ENCODE data around the gene GPI. TPM values are rescaled to one million over a fixed set of nuclear protein-coding genes. Genes with fewer than 3 reads are reported as not detected.
A peak's percentile ranks its signal among the peaks of the same experiment; 100 is the strongest.
"Not testable (repeated sequence)": the region's sequence is repeated elsewhere in the genome, so short reads cannot be mapped to it uniquely, and the experiment has no call there.

The GPI gene
- total RNA-seq, 2 experiments from 2014 or later, result 542 to 553 TPM

DNA sequence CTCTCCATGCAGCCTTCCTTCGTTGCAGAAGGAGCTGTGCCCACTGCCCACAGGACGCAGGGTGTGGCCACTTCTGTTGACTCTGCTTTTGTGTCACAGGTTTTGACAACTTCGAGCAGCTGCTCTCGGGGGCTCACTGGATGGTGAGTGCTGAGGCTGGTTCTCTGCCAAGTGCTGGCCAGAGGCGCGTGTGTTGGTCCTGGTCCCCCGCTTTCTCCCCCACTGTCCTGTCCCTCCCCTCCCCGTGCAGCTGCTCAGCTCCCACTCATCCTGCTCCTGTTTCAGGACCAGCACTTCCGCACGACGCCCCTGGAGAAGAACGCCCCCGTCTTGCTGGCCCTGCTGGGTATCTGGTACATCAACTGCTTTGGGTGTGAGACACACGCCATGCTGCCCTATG lies 28.6 kb downstream of the GPI start:
- CTCF ChIA-PET, result no interaction called here
- DNase-seq, result no peak
- Mint-ChIP-seq H3K36me3 (ENCODE audit: low read depth) (peaks cover 5% of the 10 kb centered on the region), H3K4me1 (ENCODE audit: low read depth) (no peaks in the 10 kb centered on the region), H3K27ac (no peak overlapping the region), H3K9me3 (no peaks in the 10 kb centered on the region), H3K27me3 (ENCODE audit: low read depth) (no peaks in the 10 kb centered on the region), H3K4me3 (no peak overlapping the region)
- intact Hi-C loops (cut with micrococcal nuclease), result no loop called here

GRCh38 chr19:34397853-34398252 lies 32.9 kb downstream of the GPI start:
- H3K27me3 Mint-ChIP-seq (ENCODE audit: low read depth), result no peaks in the 10 kb centered on the region
- no peak overlapping the region for H3K27ac Mint-ChIP-seq
- intact Hi-C loops (cut with micrococcal nuclease), result no loop called here
- DNase-seq, result no peak
- H3K36me3 Mint-ChIP-seq (ENCODE audit: low read depth), result peaks cover 17% of the 10 kb centered on the region
- H3K4me3 Mint-ChIP-seq, result no peak overlapping the region
- no peaks in the 10 kb centered on the region for H3K4me1 Mint-ChIP-seq (ENCODE audit: low read depth)
- CTCF ChIA-PET, result interaction anchor here (0.6 to 0.7 kb wide), 2 partner anchors 11 to 398 kb away, joined by 3 to 4 read pairs; no protein-coding TSS in a partner anchor
- H3K9me3 Mint-ChIP-seq, result no peaks in the 10 kb centered on the region

DNA sequence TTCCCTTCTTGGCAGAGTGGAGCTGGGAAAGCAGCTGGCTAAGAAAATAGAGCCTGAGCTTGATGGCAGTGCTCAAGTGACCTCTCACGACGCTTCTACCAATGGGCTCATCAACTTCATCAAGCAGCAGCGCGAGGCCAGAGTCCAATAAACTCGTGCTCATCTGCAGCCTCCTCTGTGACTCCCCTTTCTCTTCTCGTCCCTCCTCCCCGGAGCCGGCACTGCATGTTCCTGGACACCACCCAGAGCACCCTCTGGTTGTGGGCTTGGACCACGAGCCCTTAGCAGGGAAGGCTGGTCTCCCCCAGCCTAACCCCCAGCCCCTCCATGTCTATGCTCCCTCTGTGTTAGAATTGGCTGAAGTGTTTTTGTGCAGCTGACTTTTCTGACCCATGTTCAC lies 34.9 kb downstream of the GPI start:
- no peaks in the 10 kb centered on the region for H3K9me3 Mint-ChIP-seq
- H3K4me1 Mint-ChIP-seq (ENCODE audit: low read depth), result peaks cover 6% of the 10 kb centered on the region
- CTCF ChIA-PET, result no interaction called here
- no peak for DNase-seq
- no peaks in the 10 kb centered on the region for H3K27me3 Mint-ChIP-seq (ENCODE audit: low read depth)
- no peak overlapping the region for H3K4me3 Mint-ChIP-seq
- intact Hi-C loops (cut with micrococcal nuclease), result no loop called here
- peaks cover 17% of the 10 kb centered on the region for H3K36me3 Mint-ChIP-seq (ENCODE audit: low read depth)
- no peak overlapping the region for H3K27ac Mint-ChIP-seq

GRCh38 chr19:34400844-34401243 lies 35.8 kb downstream of the GPI start:
- H3K9me3 Mint-ChIP-seq; H3K4me1 Mint-ChIP-seq (ENCODE audit: low read depth); H3K27me3 Mint-ChIP-seq (ENCODE audit: low read depth); DNase-seq; CTCF ChIA-PET; H3K4me3 Mint-ChIP-seq; intact Hi-C loops (cut with micrococcal nuclease); H3K27ac Mint-ChIP-seq: not testable (repeated sequence)
- peaks cover 14% of the 10 kb centered on the region for H3K36me3 Mint-ChIP-seq (ENCODE audit: low read depth)

DNA sequence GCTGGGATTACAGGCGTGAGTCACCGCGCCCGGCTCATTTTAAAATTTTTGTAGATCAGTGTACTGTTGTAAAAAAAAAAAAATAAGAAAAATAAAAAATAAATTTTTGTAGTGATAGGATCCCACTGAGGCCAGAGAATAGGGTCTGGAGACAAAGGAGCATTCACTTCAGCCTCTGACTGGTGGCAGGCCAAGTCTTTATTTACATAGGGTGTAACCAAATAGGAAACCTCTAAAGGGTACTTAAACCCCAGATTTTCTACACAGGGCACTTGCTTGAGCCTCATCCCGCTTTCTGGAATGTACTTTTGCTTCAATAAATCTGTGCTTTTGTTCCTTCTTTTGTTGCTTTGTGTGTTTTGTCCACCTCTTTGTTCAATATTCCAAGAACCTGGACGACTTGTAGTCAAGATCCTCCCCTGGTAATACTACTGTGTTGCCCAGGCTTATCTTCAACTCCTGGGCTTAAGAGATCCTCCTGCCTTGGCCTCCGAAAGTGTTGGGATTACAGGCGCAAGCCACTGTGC lies 37.1 kb downstream of the GPI start:
- peaks cover 14% of the 10 kb centered on the region for H3K4me1 Mint-ChIP-seq (ENCODE audit: low read depth)
- no peaks in the 10 kb centered on the region for H3K9me3 Mint-ChIP-seq
- H3K27ac Mint-ChIP-seq, result peak overlapping the region; percentile 1
- H3K27me3 Mint-ChIP-seq (ENCODE audit: low read depth), result no peaks in the 10 kb centered on the region
- CTCF ChIA-PET, result no interaction called here
- H3K4me3 Mint-ChIP-seq, result no peak overlapping the region
- intact Hi-C loops (cut with micrococcal nuclease), result no loop called here
- no peak for DNase-seq
- H3K36me3 Mint-ChIP-seq (ENCODE audit: low read depth), result peaks cover 13% of the 10 kb centered on the region

- CTCF ChIA-PET, result no interaction called here
- H3K27me3 Mint-ChIP-seq (ENCODE audit: low read depth), result no peaks in the 10 kb centered on the region
- intact Hi-C loops (cut with micrococcal nuclease), result loop anchor here (1.0 to 2.0 kb wide), 4 partner anchors 25 to 231 kb away; partner anchors contain the start of genes GPI, LSM14A and UBA2
- no peak for DNase-seq
- H3K27ac Mint-ChIP-seq, result peak overlapping the region; percentile 71
- peaks cover 19% of the 10 kb centered on the region for H3K36me3 Mint-ChIP-seq (ENCODE audit: low read depth)
- H3K9me3 Mint-ChIP-seq, result no peaks in the 10 kb centered on the region
- H3K4me1 Mint-ChIP-seq (ENCODE audit: low read depth), result peaks cover 23% of the 10 kb centered on the region
- peak overlapping the region; percentile 87 for H3K4me3 Mint-ChIP-seq
Observed at GRCh38 chr19:34403784-34404108, 38.8 kb downstream of the GPI start.

DNA sequence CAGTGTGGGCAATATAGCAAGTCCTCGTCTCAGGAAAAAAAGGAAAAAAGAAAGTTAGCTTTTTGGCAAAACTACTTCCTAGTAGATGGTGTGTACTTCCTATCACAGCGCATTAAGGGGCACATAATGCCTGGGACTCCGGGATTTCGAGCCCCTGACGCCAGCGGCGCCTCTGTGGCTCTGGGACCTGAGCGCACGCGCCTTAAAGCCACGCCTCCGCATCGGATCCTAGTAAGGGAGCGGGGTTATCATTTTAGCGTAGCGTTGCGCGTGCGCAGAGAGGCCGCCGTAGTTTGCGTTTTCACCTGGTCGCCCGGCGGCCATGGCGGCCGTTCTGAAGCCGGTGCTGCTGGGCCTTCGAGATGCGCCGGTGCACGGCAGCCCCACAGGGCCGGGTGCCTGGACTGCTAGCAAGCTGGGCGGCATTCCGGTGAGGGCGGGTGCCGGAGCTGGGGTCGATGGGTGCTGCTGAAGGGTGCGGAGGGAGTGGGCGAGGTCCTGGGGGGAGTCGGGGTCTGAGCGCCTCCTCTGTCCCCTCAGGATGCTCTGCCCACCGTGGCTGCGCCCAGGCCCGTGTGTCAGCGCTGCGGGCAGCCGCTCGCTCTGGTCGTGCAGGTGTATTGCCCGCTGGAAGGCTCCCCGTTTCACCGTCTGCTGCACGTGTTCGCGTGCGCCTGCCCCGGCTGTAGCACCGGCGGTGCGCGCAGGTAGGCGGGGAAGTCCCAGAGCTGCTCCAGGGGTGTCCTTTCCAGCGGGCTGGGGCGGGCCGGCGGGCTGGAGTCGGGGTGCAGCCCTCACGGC lies 39.3 kb downstream of the GPI start, which contains the start of gene PDCD2L:
Gene PDCD2L (plus strand): TSS at position 291 of the 801 bp plus-strand sequence. CDS start 32 bp downstream, at position 323.
- CTCF ChIA-PET, result no interaction called here
- peak; percentile 96 for DNase-seq
- peaks cover 19% of the 10 kb centered on the region for H3K36me3 Mint-ChIP-seq (ENCODE audit: low read depth)
- H3K27me3 Mint-ChIP-seq (ENCODE audit: low read depth), result no peaks in the 10 kb centered on the region
- H3K4me1 Mint-ChIP-seq (ENCODE audit: low read depth), result peaks cover 24% of the 10 kb centered on the region
- peak within 1 kb of the TSS; percentile 71 for H3K27ac Mint-ChIP-seq
- intact Hi-C loops (cut with micrococcal nuclease), result loop anchor here (1.0 to 2.0 kb wide), 4 partner anchors 24 to 232 kb away; partner anchors contain the start of genes GPI, LSM14A and UBA2
- H3K4me3 Mint-ChIP-seq, result peak within 1 kb of the TSS; percentile 87
- H3K9me3 Mint-ChIP-seq, result no peaks in the 10 kb centered on the region

- Mint-ChIP-seq H3K27ac (no peak overlapping the region), H3K27me3 (ENCODE audit: low read depth) (no peaks in the 10 kb centered on the region), H3K36me3 (ENCODE audit: low read depth) (peaks cover 20% of the 10 kb centered on the region), H3K4me3 (no peak overlapping the region), H3K4me1 (ENCODE audit: low read depth) (peaks cover 24% of the 10 kb centered on the region), H3K9me3 (no peaks in the 10 kb centered on the region)
- intact Hi-C loops (cut with micrococcal nuclease), result loop anchor here (2.0 kb wide), 1 partner anchor 41 kb away; the partner anchor contains the start of gene GPI
- CTCF ChIA-PET, result interaction anchor here (0.6 to 1.4 kb wide), 4 partner anchors 9 to 991 kb away, joined by 3 read pairs; no protein-coding TSS in a partner anchor
- no peak for DNase-seq
Observed at GRCh38 chr19:34405892-34406660, 41.1 kb downstream of the GPI start.

- DNase-seq, result no peak
- H3K9me3 Mint-ChIP-seq, result no peaks in the 10 kb centered on the region
- H3K27me3 Mint-ChIP-seq (ENCODE audit: low read depth), result no peaks in the 10 kb centered on the region
- CTCF ChIA-PET, result no interaction called here
- no peak overlapping the region for H3K4me3 Mint-ChIP-seq
- intact Hi-C loops (cut with micrococcal nuclease), result no loop called here
- H3K4me1 Mint-ChIP-seq (ENCODE audit: low read depth), result peaks cover 24% of the 10 kb centered on the region
- H3K27ac Mint-ChIP-seq, result no peak overlapping the region
- peaks cover 27% of the 10 kb centered on the region for H3K36me3 Mint-ChIP-seq (ENCODE audit: low read depth)
Observed at GRCh38 chr19:34408411-34408810, 43.4 kb downstream of the GPI start.

DNA sequence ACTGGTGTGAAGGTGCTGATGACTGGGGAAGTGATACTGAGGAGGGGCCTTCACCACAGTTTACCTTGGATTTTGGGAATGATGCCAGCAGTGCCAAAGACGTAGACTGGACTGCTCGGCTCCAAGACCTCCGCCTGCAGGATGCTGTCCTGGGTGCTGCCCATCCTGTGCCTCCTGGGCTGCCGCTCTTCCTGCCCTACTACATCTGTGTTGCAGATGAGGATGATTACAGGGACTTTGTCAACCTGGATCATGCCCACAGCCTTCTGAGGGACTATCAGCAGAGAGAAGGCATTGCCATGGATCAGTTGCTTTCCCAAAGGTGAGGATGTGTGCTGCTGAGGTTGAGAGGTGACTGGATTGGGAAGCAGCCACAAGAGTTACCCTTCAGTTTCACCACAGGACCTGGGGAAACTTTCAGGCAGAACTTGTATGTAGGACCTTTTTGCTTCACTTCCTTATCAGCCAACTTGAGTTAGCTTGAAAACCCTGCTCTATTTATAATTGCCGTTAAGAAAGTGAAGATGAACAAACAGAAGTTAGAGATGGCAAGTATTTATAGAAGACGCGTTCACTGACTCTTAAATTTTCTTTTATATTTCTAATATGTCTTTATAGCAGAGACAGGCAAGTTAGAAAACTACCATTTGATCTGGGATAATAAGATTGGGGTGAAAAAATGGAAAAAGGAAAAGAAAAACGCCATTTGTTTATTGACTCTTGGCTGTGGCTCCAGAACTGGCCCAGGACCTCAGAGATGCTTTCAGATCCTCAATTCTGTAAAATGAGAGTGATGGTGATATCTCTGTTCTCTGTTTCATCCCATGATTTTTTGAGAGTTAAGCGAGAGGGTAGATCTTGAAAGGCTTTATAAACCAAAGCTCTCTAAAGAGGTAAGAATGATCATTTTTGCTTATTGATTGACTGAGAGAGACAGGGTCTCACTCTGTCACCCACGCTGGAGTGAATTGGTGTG lies 44.5 kb downstream of the GPI start:
- H3K36me3 Mint-ChIP-seq (ENCODE audit: low read depth), result peaks cover 32% of the 10 kb centered on the region
- no peaks in the 10 kb centered on the region for H3K27me3 Mint-ChIP-seq (ENCODE audit: low read depth)
- CTCF ChIA-PET, result interaction anchor here (0.5 to 1.1 kb wide), 2 partner anchors 12 to 21 kb away, joined by 4 read pairs; no protein-coding TSS in a partner anchor
- no peak overlapping the region for H3K4me3 Mint-ChIP-seq
- no peak for DNase-seq
- no peak overlapping the region for H3K27ac Mint-ChIP-seq
- no peaks in the 10 kb centered on the region for H3K9me3 Mint-ChIP-seq
- H3K4me1 Mint-ChIP-seq (ENCODE audit: low read depth), result peaks cover 20% of the 10 kb centered on the region
- intact Hi-C loops (cut with micrococcal nuclease), result no loop called here

DNA sequence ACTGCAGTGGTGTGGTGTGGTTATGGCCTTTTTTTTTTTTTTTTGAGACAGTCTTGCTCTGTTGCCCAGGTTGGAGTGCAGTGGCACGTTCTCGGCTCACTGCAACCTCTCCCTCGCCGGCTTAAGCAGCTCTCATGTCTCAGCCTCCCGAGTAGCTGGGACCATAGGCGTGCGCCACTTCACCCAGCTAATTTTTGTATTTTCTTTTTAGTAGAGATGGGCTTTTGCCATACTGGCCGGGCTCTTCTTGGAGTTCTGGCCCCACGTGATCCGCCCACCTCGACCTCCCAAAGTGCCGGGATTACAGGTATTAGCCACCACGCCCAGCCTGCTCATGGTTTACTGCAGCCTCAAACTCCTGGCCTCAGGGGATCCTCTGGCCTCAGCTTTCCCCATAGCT lies 46.2 kb downstream of the GPI start:
- peaks cover 33% of the 10 kb centered on the region for H3K36me3 Mint-ChIP-seq (ENCODE audit: low read depth)
- H3K4me3 Mint-ChIP-seq, result no peak overlapping the region
- intact Hi-C loops (cut with micrococcal nuclease), result no loop called here
- peaks cover 14% of the 10 kb centered on the region for H3K4me1 Mint-ChIP-seq (ENCODE audit: low read depth)
- CTCF ChIA-PET, result interaction anchor here (0.6 kb wide), 1 partner anchor 18 kb away, joined by 3 read pairs; no protein-coding TSS in a partner anchor
- H3K27ac Mint-ChIP-seq, result no peak overlapping the region
- no peaks in the 10 kb centered on the region for H3K9me3 Mint-ChIP-seq
- H3K27me3 Mint-ChIP-seq (ENCODE audit: low read depth), result no peaks in the 10 kb centered on the region
- no peak for DNase-seq
